Measurements from ENCODE around the gene GTF3C5. TPM values are rescaled to one million over a fixed set of nuclear protein-coding genes. Genes with fewer than 3 reads are reported as not detected.

The GTF3C5 gene
- polyA plus RNA-seq, 1 of the 3 experiments (the other 2 are of a cell fraction): 57.3 TPM

- 51% methylated on average over 7 of the region's 26 CpGs for WGBS (ENCODE audit: low lambda C conversion rate)
- DNase-seq: no peak
- peaks cover 0 to 4% of the 10 kb centered on the region in 2 experiments; a peak in 1 of 4 replicates for H3K4me1 ChIP-seq (ENCODE audit: control insufficient read depth in 1 of 2, insufficient read depth in 2 of 2, low read depth in 1 of 2, low read length in 1 of 2)
- no peak overlapping the region for H3K4me2 ChIP-seq
- no peaks in the 10 kb centered on the region for H4K20me1 ChIP-seq (ENCODE audit: insufficient read depth)
- H3K27me3 ChIP-seq (ENCODE audit: insufficient read depth): no peaks in the 10 kb centered on the region; the same call in 1 of the 2 replicates
- POLR2A ChIA-PET: interaction anchor here (1.5 kb wide), 1 partner anchor 124 kb away, joined by 3 read pairs; no protein-coding TSS in a partner anchor
- H3K79me2 ChIP-seq (ENCODE audit: insufficient read depth): peaks cover 2% of the 10 kb centered on the region; the same call in 1 of the 2 replicates
- CTCF ChIA-PET: interaction anchor here (0.6 to 13.6 kb wide), 24 partner anchors 9 to 463 kb away, joined by 3 to 216 read pairs (median 6); partner anchors contain the start of genes GFI1B and GTF3C5
- H3K36me3 ChIP-seq (replicated peaks in 1 of 2; ENCODE audit: control insufficient read depth in 1 of 2, insufficient read depth in 2 of 2, low read length in 1 of 2): no peaks in the 10 kb centered on the region
- H3K27ac ChIP-seq (ENCODE audit: low read depth in 2 of 2, low read length in 1 of 2): no peak overlapping the region
- H3K9ac ChIP-seq: no peak overlapping the region
- no peaks in the 10 kb centered on the region for H3K9me2 ChIP-seq
- H3K4me3 ChIP-seq (ENCODE audit: low read depth in 2 of 2, low read length in 1 of 2): no peak overlapping the region
- H3F3A ChIP-seq (replicated peaks; ENCODE audit: insufficient read depth): peaks cover 5% of the 10 kb centered on the region
- H2AFZ ChIP-seq (ENCODE audit: low read depth): no peak overlapping the region
- TF ChIP-seq RFX5 (IDR thresholded peaks at IDR 0.05; ENCODE audit: low read length) (no peak), NFIC (IDR thresholded peaks at IDR 0.05; ENCODE audit: borderline replicate concordance) (no peak), EZH2phosphoT487 (IDR thresholded peaks at IDR 0.05; ENCODE audit: borderline replicate concordance, low read depth) (no peak), MXI1 (IDR thresholded peaks at IDR 0.05; ENCODE audit: low read depth, low read length) (no peak), USF2 (IDR thresholded peaks at IDR 0.05; ENCODE audit: borderline replicate concordance, low read depth, low read length) (no peak), TCF12 (IDR thresholded peaks at IDR 0.05) (no peak), JUND (IDR thresholded peaks at IDR 0.05) (no peak), ELF1 (IDR thresholded peaks at IDR 0.05) (no peak), RAD21 (IDR thresholded peaks at IDR 0.05; ENCODE audit: low read length) (no peak), MEF2A (IDR thresholded peaks at IDR 0.05; ENCODE audit: borderline replicate concordance, low read depth) (no peak), SIN3A (IDR thresholded peaks at IDR 0.05; ENCODE audit: borderline replicate concordance, low read depth, low read length) (no peak), SMC3 (IDR thresholded peaks at IDR 0.05; ENCODE audit: low read depth, low read length) (no peak), MAX (IDR thresholded peaks at IDR 0.05; ENCODE audit: low read depth) (no peak), PBX3 (IDR thresholded peaks at IDR 0.05) (no peak), RCOR1 (IDR thresholded peaks at IDR 0.05; ENCODE audit: low read length) (no peak), USF1 (IDR thresholded peaks at IDR 0.05; ENCODE audit: borderline replicate concordance, low read depth) (no peak), GABPA (IDR thresholded peaks at IDR 0.05; ENCODE audit: low read depth) (no peak), TEAD4 (IDR thresholded peaks at IDR 0.05; ENCODE audit: borderline replicate concordance, insufficient read depth) (no peak), EP300 (IDR thresholded peaks at IDR 0.05; ENCODE audit: borderline replicate concordance in 1 of 2, low read depth in 1 of 2, low read length in 1 of 2) (no peak), FOSL2 (IDR thresholded peaks at IDR 0.05; ENCODE audit: borderline replicate concordance, low read depth) (no peak)
- no peaks in the 10 kb centered on the region for H3K9me3 ChIP-seq
Observed at GRCh38 chr9:133023117-133023890, 7.5 kb upstream of the GTF3C5 start.

Data from SK-N-SH (cell line).